Panc1 (cell line): ENCODE data around the gene OOSP4A. TPM values are rescaled to one million over a fixed set of nuclear protein-coding genes. Genes with fewer than 3 reads are reported as not detected.

Experiments used
- ATAC-seq: fragments of 200-7000 bp; cut with Tn5 transposase; 2 replicates; pipeline ENCODE4 v1.9.1; 2020; ENCODE audit warnings: mild to moderate bottlenecking, moderate library complexity
- BruUV-seq: library from RNA; stranded (reverse); fragments of 400-500 nt; replicated peaks from 2 replicates; lab custom pipeline; 2021; lab: Mats Ljungman, UMichigan
- CTCF ChIA-PET: fragments of 300-600 bp; sonication (Branson Sonifier 250); formaldehyde crosslinking; loops from one replicate; lab custom pipeline; 2022; ENCODE audit warnings: antibody characterized with exemption; lab: Charles Lee
- POLR2A ChIA-PET: fragments of 300-600 bp; sonication (Branson Sonifier 250); formaldehyde crosslinking; loops from one replicate; lab custom pipeline; 2022; ENCODE audit warnings: antibody characterized with exemption; lab: Charles Lee
- DNase-seq: peaks from one replicate; pipeline ENCODE4 v3.0.0-alpha.2; 2010; ENCODE audit warnings: low read depth, low spot score
- H3K27ac ChIP-seq: 2 replicates; pipeline ENCODE4 v1.5.1; 2011; ENCODE audit warnings: mild to moderate bottlenecking, low read length, inconsistent platforms
- H3K27me3 ChIP-seq: fragments of 200-500 bp; sonication (Bioruptor generic); 2 replicates; pipeline ENCODE4 v1.6.0; 2014; ENCODE audit warnings: low read length, inconsistent platforms; ENCODE audit not compliant: control insufficient read depth, insufficient read depth
- H3K36me3 ChIP-seq: fragments of 200-500 bp; sonication (Bioruptor generic); 2 replicates; pipeline ENCODE4 v1.5.1; 2014; ENCODE audit warnings: inconsistent platforms, mild to moderate bottlenecking, low read length, moderate library complexity; ENCODE audit not compliant: control insufficient read depth, insufficient read depth
- H3K4me1 ChIP-seq: 2 replicates; pipeline ENCODE4 v1.5.1; 2011; ENCODE audit warnings: inconsistent platforms, mild to moderate bottlenecking, low read length, moderate library complexity; ENCODE audit not compliant: control insufficient read depth, insufficient read depth
- H3K4me3 ChIP-seq, 2 experiments: 2 replicates each; pipeline ENCODE4 v1.5.1; 2011 to 2012; ENCODE audit warnings: low read depth in 2 of 2, low read length in 2 of 2, mild to moderate bottlenecking in 2 of 2, inconsistent platforms in 1 of 2, moderate library complexity in 1 of 2
- H3K9me3 ChIP-seq: fragments of 200-500 bp; sonication (Bioruptor generic); 2 replicates; pipeline ENCODE4 v1.5.1; 2014; ENCODE audit warnings: low read depth, mild to moderate bottlenecking, inconsistent platforms, low read length, moderate library complexity; ENCODE audit not compliant: control insufficient read depth, insufficient read depth
- CTCF ChIP-seq: fragments of 450-650 bp; IDR thresholded peaks from 2 replicates; pipeline ENCODE4 v1.5.1; 2017; ENCODE audit warnings: mild to moderate bottlenecking
- POLR2AphosphoS5 ChIP-seq: IDR thresholded peaks from 2 replicates; pipeline ENCODE4 v1.6.1; 2012; ENCODE audit warnings: mild to moderate bottlenecking, low read depth, low read length, moderate library complexity
- SIN3A ChIP-seq: IDR thresholded peaks from 2 replicates; pipeline ENCODE4 v1.6.1; 2012; ENCODE audit warnings: low read depth, mild to moderate bottlenecking, low read length, moderate library complexity, borderline replicate concordance; ENCODE audit not compliant: insufficient read depth
- TCF7L2 ChIP-seq: IDR thresholded peaks from 2 replicates; pipeline ENCODE4 v1.6.1; 2011; ENCODE audit warnings: mild to moderate bottlenecking, low read depth, low read length, inconsistent platforms
- in situ Hi-C: cut with HindIII; loops from 2 replicates; pipeline ENCODE4 v1.10.0; 2016; ENCODE audit warnings: low sequenced_read_pairs, low pct_unique_long_range_greater_than_20kb
- intact Hi-C: fragments of 100-400 bp; cut with micrococcal nuclease; formaldehyde crosslinking; loops from one replicate; pipeline ENCODE4 v1.10.0; 2022; ENCODE audit not compliant: unreplicated experiment
- total RNA-seq: library from RNA; stranded (reverse); gene quantifications from one replicate; pipeline ENCODE4 v1.2.1, GENCODE V29; 2021; ENCODE audit not compliant: unreplicated experiment
- TF ChIP-seq, protein P1 (sequence below), 2 experiments: IDR thresholded peaks; 2 replicates each; pipeline ENCODE4 v1.6.1; 2011 to 2012; ENCODE audit warnings: low read depth in 2 of 2, control low read depth in 1 of 2, low read length in 1 of 2, mild to moderate bottlenecking in 1 of 2, moderate library complexity in 1 of 2; ENCODE audit not compliant: insufficient read depth in 1 of 2

The OOSP4A gene
- total RNA-seq, 1 experiment from 2014 or later = not detected

GRCh38 chr11:59984368-59984767 lies 20.5 kb downstream of the OOSP4A start:
- Histone ChIP-seq H3K4me3 (no peak overlapping the region), H3K27me3 (no peaks in the 10 kb centered on the region; the same call in 1 of the 2 replicates), H3K4me1 (no peaks in the 10 kb centered on the region), H3K36me3 (no peaks in the 10 kb centered on the region), H3K9me3 (no peaks in the 10 kb centered on the region), H3K27ac (no peak overlapping the region)
- POLR2A ChIA-PET = no interaction called here
- intact Hi-C loops (no loop called here), in situ Hi-C loops (no loop called here)
- ATAC-seq (no peak), DNase-seq (no peak)
- no TSS peak for BruUV-seq
- TF ChIP-seq SIN3A = no peak
- no peak for TF ChIP-seq POLR2AphosphoS5
- TF ChIP-seq, protein P1, sequence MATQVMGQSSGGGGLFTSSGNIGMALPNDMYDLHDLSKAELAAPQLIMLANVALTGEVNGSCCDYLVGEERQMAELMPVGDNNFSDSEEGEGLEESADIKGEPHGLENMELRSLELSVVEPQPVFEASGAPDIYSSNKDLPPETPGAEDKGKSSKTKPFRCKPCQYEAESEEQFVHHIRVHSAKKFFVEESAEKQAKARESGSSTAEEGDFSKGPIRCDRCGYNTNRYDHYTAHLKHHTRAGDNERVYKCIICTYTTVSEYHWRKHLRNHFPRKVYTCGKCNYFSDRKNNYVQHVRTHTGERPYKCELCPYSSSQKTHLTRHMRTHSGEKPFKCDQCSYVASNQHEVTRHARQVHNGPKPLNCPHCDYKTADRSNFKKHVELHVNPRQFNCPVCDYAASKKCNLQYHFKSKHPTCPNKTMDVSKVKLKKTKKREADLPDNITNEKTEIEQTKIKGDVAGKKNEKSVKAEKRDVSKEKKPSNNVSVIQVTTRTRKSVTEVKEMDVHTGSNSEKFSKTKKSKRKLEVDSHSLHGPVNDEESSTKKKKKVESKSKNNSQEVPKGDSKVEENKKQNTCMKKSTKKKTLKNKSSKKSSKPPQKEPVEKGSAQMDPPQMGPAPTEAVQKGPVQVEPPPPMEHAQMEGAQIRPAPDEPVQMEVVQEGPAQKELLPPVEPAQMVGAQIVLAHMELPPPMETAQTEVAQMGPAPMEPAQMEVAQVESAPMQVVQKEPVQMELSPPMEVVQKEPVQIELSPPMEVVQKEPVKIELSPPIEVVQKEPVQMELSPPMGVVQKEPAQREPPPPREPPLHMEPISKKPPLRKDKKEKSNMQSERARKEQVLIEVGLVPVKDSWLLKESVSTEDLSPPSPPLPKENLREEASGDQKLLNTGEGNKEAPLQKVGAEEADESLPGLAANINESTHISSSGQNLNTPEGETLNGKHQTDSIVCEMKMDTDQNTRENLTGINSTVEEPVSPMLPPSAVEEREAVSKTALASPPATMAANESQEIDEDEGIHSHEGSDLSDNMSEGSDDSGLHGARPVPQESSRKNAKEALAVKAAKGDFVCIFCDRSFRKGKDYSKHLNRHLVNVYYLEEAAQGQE (IDR thresholded peaks at IDR 0.05; ENCODE audit: insufficient read depth in 1 of 2, low read depth in 2 of 2, low read length in 1 of 2) = no peak
- TF ChIP-seq TCF7L2 = no peak
- TF ChIP-seq CTCF = no peak
- CTCF ChIA-PET = no interaction called here

- in situ Hi-C loops = no loop called here
- BruUV-seq = no TSS peak
- CTCF ChIA-PET = no interaction called here
Measured at GRCh38 chr11:59990421-59990820, 26.6 kb downstream of the OOSP4A start.

More at GRCh38 chr11:59990421-59990820, 26.6 kb downstream of the OOSP4A start:
- no peaks in the 10 kb centered on the region for H3K36me3 ChIP-seq
- no peak for DNase-seq
- TF ChIP-seq TCF7L2 (no peak), SIN3A (no peak), POLR2AphosphoS5 (no peak), CTCF (no peak)
- TF ChIP-seq, protein P1 (IDR thresholded peaks at IDR 0.05; ENCODE audit: insufficient read depth in 1 of 2, low read depth in 2 of 2, low read length in 1 of 2) = no peak
- no peak for ATAC-seq
- intact Hi-C loops = no loop called here
- H3K9me3 ChIP-seq = no peaks in the 10 kb centered on the region
- POLR2A ChIA-PET = no interaction called here
- H3K4me3 ChIP-seq = no peak overlapping the region
- H3K4me1 ChIP-seq = no peaks in the 10 kb centered on the region
- H3K27me3 ChIP-seq = no peaks in the 10 kb centered on the region
- no peak overlapping the region for H3K27ac ChIP-seq
